Lower lobe of right lung (tissue), 2 donors: ENCODE results near the gene ZMYM2. TPM values are rescaled to one million over a fixed set of nuclear protein-coding genes. Genes with fewer than 3 reads are reported as not detected.

Experiments used
- ATAC-seq, 2 donors: fragments of 200-7000 bp; cut with Tn5 transposase; one replicate each; pipeline ENCODE4 v1.9.1; 2020 to 2022; ENCODE audit warnings: mild to moderate bottlenecking in 2 of 2, moderate library complexity in 2 of 2
- DNase-seq: peaks from one replicate; pipeline ENCODE4 v3.0.0-alpha.2; 2020
- H3K27ac ChIP-seq: fragments of 200-600 bp; one replicate; pipeline ENCODE4 v1.8.0; 2022
- H3K27me3 ChIP-seq: fragments of 200-600 bp; one replicate; pipeline ENCODE4 v1.8.0; 2022; ENCODE audit warnings: low read depth
- H3K36me3 ChIP-seq: fragments of 200-600 bp; one replicate; pipeline ENCODE4 v1.8.0; 2022; ENCODE audit warnings: mild to moderate bottlenecking
- H3K4me1 ChIP-seq: fragments of 200-600 bp; one replicate; pipeline ENCODE4 v1.8.0; 2022
- H3K4me3 ChIP-seq: fragments of 200-600 bp; one replicate; pipeline ENCODE4 v1.8.0; 2022; ENCODE audit warnings: mild to moderate bottlenecking
- H3K9me3 ChIP-seq: fragments of 200-600 bp; one replicate; pipeline ENCODE4 v1.8.0; 2022
- intact Hi-C: fragments of 100-400 bp; cut with DNase I; formaldehyde crosslinking; loops from one replicate; pipeline ENCODE4 v1.11.0; 2022
- total RNA-seq: library from RNA; stranded (reverse); fragmentation: NEBNext Ultra II Directional; extraction: Animal tissue kit (Norgen Biotek cat#: 25700); gene quantifications from one replicate; pipeline ENCODE4 v1.2.1, GENCODE V29; 2021
- TF ChIP-seq, protein P1 (sequence below): fragments of 200-600 bp; IDR thresholded peaks from one replicate; pipeline ENCODE4 v1.8.0; 2022; ENCODE audit warnings: antibody characterized with exemption, mild to moderate bottlenecking
- donor health status: DM: no; HTN: yes; CAD: no; lungs with severe emphysema.

The ZMYM2 gene
- total RNA-seq, 1 donor from 2014 or later: 71.5 TPM

DNA sequence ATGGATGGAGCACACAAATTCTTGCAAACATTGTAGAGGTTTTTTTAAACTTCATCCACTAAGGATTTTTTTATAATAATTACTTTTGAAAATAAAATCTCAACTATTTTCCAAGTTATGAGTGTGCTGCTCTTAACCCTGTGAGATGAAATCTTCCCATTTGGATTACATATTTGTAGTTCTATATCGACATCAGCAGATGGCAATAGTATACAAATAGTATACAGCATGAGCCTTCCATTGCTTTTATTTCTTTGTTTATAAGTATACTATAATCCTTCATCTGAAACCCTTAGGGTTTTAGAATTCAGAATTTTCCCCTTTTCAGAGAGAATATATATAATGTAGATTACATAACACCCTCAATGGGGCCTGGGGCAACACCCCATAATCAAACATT lies 131.8 kb downstream of the ZMYM2 start:
- DNase-seq (no peak), ATAC-seq (peak in 1 of 2 donors; percentile 44)
- Histone ChIP-seq H3K9me3 (no peaks in the 10 kb centered on the region), H3K27ac (no peak overlapping the region), H3K4me3 (no peak overlapping the region), H3K36me3 (peaks cover 10% of the 10 kb centered on the region), H3K4me1 (no peaks in the 10 kb centered on the region), H3K27me3 (no peaks in the 10 kb centered on the region)
- intact Hi-C loops: no loop called here
- TF ChIP-seq, protein P1, sequence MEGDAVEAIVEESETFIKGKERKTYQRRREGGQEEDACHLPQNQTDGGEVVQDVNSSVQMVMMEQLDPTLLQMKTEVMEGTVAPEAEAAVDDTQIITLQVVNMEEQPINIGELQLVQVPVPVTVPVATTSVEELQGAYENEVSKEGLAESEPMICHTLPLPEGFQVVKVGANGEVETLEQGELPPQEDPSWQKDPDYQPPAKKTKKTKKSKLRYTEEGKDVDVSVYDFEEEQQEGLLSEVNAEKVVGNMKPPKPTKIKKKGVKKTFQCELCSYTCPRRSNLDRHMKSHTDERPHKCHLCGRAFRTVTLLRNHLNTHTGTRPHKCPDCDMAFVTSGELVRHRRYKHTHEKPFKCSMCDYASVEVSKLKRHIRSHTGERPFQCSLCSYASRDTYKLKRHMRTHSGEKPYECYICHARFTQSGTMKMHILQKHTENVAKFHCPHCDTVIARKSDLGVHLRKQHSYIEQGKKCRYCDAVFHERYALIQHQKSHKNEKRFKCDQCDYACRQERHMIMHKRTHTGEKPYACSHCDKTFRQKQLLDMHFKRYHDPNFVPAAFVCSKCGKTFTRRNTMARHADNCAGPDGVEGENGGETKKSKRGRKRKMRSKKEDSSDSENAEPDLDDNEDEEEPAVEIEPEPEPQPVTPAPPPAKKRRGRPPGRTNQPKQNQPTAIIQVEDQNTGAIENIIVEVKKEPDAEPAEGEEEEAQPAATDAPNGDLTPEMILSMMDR: no peak

DNA sequence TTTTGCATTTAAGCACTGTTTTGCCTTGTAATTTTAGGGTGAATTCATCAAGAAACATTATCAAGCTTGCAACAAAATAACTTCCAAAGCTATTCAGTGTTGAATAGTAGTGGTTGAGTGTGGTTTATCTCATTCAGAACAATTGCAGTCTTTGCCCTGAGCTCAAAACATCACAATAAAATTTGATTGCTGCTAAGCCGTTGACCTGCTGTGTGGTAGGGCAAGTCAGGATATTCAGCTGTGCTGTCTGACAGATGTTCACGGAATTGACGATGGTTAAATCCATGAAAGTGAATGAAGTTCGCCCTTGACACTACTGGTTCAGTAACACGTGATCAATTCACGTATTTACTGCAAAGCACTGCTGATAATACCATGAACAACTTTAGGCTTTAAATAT lies 135.4 kb downstream of the ZMYM2 start:
- no peaks in the 10 kb centered on the region for H3K9me3 ChIP-seq
- no peak overlapping the region for H3K27ac ChIP-seq
- intact Hi-C loops: no loop called here
- no peaks in the 10 kb centered on the region for H3K4me1 ChIP-seq
- H3K36me3 ChIP-seq: no peaks in the 10 kb centered on the region
- TF ChIP-seq, protein P1: no peak
- no peak overlapping the region for H3K4me3 ChIP-seq
- H3K27me3 ChIP-seq: no peaks in the 10 kb centered on the region
- DNase-seq (no peak), ATAC-seq (no peak)

DNA sequence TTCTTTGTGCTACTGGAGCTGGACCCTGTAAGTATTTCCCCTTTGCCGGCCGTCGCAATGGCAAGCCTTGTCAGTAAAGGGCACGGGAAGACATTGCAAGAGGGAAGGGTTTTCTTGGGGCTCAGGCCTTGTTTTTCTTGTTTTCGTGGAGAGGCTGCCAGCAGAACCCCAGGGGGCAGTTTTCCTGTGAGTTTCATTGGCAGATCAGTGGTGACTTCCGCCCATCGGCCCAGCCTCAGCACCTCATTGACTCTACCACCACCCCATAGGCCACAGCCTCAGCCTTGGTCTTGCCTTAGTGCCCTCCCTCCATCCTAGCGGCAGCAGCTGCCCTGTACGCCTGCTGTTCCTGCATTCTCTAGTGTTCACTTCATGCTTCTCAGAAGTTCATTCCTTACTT lies 140.8 kb downstream of the ZMYM2 start:
- no peaks in the 10 kb centered on the region for H3K4me1 ChIP-seq
- no peak overlapping the region for H3K27ac ChIP-seq
- DNase-seq (no peak), ATAC-seq (no peak)
- intact Hi-C loops: no loop called here
- no peaks in the 10 kb centered on the region for H3K9me3 ChIP-seq
- no peaks in the 10 kb centered on the region for H3K36me3 ChIP-seq
- TF ChIP-seq, protein P1: no peak
- H3K4me3 ChIP-seq: no peak overlapping the region
- peaks cover 32% of the 10 kb centered on the region for H3K27me3 ChIP-seq

DNA sequence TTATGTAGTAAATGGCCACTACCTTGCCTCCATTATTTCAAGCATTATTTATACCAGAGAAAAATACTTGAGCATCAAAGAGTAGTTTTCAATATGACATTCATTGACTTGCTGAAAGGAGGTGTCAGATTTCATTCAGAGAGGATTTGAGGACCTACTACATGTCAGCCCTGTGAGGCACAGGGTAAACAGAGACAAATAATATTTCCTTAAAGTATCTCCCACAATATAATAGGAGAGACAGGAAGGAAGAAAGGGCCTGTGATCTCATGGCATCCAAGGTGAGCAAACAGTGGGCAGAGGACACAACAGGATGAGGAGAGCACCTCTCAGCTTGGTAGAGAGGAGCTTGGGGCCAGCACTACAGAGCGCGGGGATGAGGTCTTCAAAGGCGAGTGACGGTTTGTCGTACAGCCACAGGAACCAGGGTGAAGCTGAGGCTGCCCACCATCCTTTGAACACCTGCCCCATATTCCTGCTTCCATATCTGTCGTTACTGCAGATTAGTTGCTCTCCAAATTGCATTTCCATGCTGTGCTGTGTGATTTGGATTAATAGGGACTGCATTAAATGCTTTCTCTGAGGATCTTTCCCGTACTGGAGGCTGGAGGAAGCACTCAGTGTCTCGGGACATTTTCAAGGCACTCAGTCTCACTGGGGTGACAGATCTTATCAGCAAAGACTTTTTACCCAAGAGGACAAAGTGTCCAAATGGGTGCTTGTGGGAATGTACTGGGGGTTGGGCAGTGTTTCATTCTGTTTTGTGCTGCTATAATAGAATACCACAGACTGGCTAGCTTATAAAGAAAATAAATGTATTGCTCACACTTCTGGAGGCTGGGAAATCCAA lies 143.2 kb downstream of the ZMYM2 start:
- Histone ChIP-seq H3K9me3 (no peaks in the 10 kb centered on the region), H3K27me3 (peaks cover 32% of the 10 kb centered on the region), H3K4me3 (no peak overlapping the region), H3K36me3 (no peaks in the 10 kb centered on the region), H3K27ac (no peak overlapping the region), H3K4me1 (no peaks in the 10 kb centered on the region)
- intact Hi-C loops: no loop called here
- TF ChIP-seq, protein P1: no peak
- ATAC-seq (peak in 1 of 2 donors; percentile 24), DNase-seq (no peak)

DNA sequence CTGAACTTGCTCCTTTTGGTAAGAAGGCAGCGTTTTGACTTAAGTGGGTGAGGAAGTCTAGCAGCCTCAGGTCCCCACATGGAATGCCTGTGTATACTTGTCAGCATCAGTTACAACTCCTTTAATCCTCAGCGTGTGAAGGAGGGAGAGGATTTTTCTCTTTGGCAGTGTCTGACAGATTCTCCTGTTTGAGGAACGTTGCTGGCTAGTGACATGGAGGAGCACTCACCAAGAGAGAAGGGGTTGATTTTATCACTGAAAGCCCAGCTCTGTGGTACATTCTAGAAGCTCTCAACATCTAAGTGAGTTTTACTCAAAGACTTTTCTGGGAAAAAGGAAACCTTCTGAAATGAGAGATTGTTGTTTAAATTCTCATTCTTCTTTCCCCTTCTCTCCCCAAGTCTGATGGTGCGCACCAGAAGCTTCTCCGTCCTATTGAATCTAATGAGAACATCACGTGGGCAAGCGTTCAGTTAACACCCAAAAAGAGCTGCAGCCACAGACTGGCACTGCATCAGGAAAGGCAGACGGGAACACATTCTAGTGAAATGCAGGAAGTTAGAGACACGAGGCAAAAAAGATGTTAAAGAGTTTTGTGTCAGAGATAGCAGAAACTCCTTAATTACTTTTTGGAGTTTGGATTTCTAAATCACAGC lies 144.1 kb downstream of the ZMYM2 start:
- Histone ChIP-seq H3K9me3 (no peaks in the 10 kb centered on the region), H3K27me3 (peaks cover 32% of the 10 kb centered on the region), H3K4me1 (no peaks in the 10 kb centered on the region), H3K36me3 (no peaks in the 10 kb centered on the region), H3K27ac (no peak overlapping the region), H3K4me3 (no peak overlapping the region)
- ATAC-seq (no peak), DNase-seq (no peak)
- TF ChIP-seq, protein P1: no peak
- intact Hi-C loops: no loop called here
